HG02885 (cell line): Measurements from ENCODE around the gene COMMD4.
"Not testable (repeated sequence)": the region's sequence is repeated elsewhere in the genome, so short reads cannot be mapped to it uniquely, and the experiment has no call there.

Experiments used
- ATAC-seq: cut with Tn5 transposase; IDR thresholded peaks from one replicate; pipeline ENCODE4 v1.9.1; 2021; ENCODE audit warnings: mild to moderate bottlenecking; ENCODE audit not compliant: unreplicated experiment, poor library complexity

The COMMD4 gene

DNA sequence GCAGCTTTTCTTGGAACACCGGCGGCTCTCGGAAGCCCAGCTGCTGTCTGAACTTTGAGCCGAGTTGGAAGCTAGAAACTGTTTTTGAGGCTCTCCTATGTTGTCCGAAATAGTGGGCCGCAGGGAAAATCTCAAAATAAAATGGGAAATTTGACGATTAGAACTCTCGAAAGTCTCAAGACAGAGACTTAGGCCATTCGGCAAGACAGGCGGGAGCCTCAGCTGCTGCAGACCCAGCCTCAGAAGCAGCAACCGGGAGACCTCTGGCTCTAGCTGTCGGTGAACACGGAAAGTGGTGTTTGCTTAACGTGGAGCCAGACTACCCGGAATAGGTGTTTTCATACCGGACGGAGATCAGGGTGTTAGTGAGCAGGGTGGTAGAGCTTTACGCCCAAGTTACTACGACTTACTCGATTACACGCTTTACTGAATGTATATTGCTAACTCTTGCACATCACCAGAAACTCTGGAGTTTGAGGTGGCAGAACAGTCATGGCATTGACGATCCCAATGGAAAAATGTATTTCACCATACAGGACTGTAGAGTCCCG lies 32.9 kb downstream of the COMMD4 start:
- peak; percentile 10 for ATAC-seq

DNA sequence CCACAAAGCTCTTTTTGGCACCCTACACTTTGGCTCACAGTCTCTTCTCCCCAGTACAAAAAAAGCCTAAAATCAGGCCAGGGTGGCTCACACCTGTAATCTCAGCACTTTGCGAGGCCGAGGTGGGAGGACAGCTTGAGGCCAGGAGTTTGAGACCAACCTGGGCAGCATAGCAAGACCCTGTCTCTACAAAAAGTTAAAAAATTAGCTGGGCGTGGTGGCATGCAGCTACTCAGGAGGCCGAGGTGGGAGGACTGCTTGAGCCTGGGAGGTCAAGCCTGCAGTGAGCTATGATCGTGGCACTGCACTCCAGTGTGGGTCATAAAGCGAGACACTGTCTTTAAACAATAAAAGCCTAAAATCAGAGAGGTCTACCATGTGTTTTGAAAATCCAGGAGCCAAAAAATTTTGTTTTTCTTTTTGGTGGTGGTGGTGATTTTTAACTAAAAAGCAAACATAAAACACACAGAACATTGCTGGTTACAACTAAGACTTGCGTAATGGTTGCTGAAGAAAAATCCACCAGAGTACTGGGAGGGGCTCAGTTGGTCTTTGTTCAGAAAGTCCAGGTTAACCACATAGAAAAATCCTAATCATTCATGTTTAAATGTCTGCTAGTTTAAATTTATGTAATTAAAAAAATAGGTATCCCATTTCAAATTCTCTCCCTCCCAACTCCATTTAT lies 34.2 kb downstream of the COMMD4 start:
- ATAC-seq: no peak

DNA sequence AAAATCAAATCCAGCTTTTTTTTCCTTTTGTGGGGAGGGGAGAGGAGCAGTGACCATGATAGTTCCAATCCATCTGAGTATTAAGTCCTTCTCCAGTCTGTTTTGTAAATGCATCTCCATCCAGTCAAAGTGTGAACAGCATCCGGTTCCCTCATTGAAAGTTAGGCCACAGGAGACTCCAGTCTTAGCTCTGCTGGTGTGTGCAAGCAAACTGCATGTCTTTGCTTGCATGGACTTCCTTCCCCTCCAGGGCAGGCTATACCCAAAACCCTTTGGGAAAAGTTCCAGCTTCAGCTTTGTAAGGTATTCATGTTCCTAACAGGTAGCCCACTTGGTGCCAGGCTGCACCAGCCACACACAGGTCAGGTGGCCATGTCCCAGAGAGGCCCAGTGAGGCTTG lies 35.6 kb downstream of the COMMD4 start:
- ATAC-seq: no peak

- ATAC-seq: no peak
Observed at GRCh38 chr15:75371901-75372688, 36.2 kb downstream of the COMMD4 start.

- ATAC-seq: no peak
Observed at GRCh38 chr15:75380773-75381172, 44.9 kb downstream of the COMMD4 start.

- not testable (repeated sequence) for ATAC-seq
Observed at GRCh38 chr15:75383986-75384385, 48.1 kb downstream of the COMMD4 start.
